GM21390 (cell line): ENCODE results near the gene ZBTB8B.
"Not testable (repeated sequence)": the region's sequence is repeated elsewhere in the genome, so short reads cannot be mapped to it uniquely, and the experiment has no call there.

Experiments
- ATAC-seq: cut with Tn5 transposase; IDR thresholded peaks from one replicate; pipeline ENCODE4 v1.9.1; 2021; ENCODE audit not compliant: unreplicated experiment

Gene ZBTB8B

DNA sequence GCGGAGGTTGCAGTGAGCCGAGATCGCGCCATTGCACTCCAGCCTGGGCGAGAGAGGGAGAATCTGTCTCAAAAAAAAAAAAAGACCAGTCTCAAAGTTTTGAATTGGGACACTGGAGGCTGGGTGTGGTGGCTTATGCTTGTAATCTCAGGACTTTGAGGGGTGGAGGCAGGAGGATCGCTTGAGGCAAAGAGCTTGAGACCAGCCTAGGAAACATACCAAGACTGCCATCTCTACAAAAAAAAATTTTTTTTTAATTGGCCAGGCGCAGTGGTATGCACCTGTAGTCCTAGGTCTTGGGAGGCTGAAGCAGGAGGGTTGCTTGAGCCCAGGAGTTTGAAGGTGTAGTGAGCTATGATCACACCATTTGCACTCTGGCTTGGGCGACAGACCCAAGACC, 3.9 kb downstream of the ZBTB8B start:
- ATAC-seq: no peak

DNA sequence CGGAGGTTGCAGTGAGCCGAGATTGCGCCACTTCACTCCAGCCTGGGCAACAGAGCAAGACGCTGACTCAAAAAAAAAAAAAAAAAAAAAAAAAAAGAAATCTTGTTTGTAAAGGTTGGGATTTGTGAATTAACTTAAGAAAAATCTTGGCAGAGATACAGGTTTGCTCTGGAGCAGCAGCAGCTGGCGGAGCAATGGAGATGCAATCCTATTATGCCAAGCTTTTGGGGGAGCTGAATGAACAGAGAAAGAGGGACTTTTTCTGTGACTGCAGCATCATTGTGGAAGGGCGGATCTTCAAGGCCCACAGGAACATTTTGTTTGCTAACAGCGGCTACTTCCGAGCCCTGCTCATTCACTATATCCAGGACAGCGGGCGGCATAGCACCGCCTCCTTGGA, 5.6 kb downstream of the ZBTB8B start:
- no peak for ATAC-seq

DNA sequence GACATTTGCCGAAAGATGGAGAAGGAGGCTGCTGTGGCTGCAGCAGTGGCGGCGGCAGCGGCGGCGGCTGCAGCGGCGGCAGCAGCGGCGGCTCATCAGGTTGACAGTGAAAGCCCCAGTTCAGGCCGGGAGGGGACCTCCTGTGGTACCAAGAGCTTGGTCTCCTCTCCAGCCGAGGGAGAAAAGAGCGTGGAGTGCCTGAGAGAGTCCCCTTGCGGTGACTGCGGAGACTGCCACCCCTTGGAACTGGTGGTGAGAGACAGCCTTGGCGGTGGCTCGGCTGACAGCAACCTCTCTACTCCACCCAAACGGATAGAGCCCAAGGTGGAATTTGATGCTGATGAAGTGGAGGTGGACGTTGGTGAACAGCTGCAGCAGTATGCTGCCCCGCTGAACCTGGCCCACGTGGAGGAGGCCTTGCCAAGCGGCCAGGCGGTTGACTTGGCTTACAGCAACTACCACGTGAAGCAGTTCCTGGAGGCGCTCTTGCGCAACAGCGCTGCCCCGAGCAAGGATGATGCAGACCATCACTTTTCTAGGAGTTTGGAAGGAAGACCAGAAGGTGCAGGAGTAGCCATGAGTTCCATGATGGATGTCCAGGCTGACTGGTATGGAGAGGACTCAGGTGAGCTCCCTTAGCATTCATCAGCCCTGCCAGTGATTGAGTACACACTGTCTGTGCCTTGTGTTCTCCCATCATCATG, 6.3 kb downstream of the ZBTB8B start:
- no peak for ATAC-seq

- no peak for ATAC-seq
Measured at GRCh38 chr1:32471695-32472362, 7.0 kb downstream of the ZBTB8B start.

- ATAC-seq: not testable (repeated sequence)
Measured at GRCh38 chr1:32472966-32473365, 8.1 kb downstream of the ZBTB8B start.

GRCh38 chr1:32474954-32475353, 10.1 kb downstream of the ZBTB8B start:
- no peak for ATAC-seq

GRCh38 chr1:32480003-32480402, 15.1 kb downstream of the ZBTB8B start:
- ATAC-seq: no peak

DNA sequence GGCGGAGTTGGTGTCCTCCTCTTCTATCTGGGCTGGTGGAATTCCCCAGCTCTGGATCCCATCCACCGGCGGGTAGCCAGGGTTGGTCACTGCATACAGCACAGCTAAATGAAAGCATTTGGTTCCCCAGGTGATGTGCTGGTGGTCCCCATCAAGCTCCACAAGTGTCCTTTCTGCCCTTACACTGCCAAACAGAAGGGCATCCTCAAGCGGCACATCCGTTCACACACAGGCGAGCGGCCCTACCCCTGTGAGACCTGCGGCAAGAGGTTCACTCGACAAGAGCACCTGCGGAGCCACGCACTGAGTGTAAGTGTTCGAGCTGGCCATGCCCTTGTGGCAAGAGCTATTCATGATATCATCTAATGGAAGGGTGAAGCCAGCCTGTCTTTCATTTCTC, 15.9 kb downstream of the ZBTB8B start:
- ATAC-seq: no peak

DNA sequence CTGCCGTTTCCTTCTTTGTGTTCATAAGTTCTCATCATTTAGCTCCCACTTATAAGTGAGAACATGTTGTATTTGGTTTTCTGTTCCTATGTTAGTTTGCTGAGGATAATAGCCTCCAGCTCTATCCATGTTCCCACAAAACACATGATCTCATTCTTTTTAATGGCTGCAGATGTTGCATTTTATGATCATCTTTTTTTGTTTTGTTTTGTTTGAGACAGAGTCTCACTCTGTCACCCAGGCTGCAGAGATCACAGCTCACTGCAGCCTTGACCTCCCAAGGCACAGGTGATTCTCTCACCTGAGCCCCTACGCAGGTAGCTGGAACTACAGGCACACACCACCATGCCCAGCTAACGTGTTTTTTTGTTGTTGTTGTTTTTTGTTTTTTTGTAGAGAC, 16.9 kb downstream of the ZBTB8B start:
- ATAC-seq: not testable (repeated sequence)

GRCh38 chr1:32485554-32486255, 20.8 kb downstream of the ZBTB8B start:
- no peak for ATAC-seq

DNA sequence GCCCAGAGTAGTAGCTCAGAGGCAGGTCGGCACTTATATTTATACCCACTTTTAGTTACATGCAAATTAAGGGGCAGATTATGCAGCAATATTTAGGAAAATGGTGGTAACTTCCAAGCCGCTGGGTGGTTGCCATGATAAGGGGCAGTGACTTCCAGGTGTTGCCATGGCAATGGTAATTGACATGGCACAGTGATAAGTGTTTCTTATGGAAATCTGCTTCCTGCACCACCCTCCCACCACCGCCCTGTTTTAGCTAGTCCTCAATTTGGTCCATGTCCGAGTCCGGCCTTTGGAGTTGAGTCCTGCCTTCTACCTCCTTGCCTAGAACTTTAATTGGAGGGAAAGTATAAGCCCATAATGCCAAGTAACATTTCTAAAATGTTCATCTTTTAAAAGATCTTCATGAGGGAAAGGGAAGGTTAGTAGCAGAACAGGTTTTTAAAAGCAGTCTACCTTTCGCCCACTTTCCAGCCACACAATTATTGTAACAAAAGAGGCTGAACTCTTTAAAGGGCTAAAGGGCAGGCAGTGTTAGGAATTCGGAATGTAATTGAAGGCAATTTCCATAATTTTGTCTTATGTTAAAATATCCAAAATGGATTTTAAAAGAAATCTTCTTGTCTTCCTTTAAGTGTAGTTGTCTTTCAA, 21.7 kb downstream of the ZBTB8B start:
- no peak for ATAC-seq

DNA sequence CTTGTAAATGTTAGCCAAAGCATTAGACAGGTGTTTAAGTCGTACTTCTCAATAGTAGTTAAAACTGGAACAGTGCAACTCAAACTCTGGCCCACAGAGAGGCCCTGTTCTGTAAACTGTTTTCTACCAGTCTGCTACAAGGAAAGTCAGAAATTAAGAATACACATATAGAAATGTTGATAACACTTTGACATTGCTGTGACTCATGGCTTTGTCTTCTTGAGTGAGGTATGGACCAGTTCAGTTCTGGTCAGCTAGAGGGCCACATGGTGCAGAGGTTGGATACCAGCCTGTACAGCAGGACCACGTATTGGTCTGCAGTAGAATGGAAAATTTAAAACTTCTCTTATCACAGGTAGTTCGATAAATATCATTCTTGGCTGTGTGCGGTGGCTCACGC, 22.3 kb downstream of the ZBTB8B start:
- no peak for ATAC-seq

DNA sequence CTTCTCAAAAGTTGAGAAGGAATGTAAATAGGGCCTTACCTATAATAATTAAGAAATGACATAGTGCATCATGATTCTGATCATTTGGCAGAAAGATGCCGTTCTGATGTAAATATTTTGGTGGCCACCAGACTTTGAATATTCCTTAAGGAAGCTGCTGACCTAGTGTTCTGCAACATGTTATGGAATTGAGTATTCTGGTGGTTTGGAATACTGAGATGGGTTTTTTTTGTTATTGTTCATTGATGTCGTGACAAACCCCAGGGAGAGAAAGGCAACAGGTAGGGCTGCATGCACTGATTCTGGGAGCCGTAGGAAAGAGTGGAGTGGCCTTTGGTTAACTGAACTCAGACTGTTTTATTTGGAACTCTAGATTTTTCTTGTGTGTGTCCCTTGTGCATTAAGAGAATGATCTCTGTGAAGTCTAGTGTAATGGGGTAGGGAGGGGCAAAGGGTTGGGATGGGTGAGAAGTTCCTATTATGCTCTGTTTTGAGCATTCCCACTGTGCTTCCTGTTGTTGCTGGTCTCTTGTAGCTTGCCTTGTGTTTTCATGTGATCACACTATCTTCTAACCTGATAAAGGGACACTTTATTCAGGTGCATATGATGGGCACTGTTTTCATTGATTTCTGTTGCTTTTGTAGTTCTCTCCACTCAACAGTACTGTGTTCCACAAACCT, 25.0 kb downstream of the ZBTB8B start:
- ATAC-seq: no peak

DNA sequence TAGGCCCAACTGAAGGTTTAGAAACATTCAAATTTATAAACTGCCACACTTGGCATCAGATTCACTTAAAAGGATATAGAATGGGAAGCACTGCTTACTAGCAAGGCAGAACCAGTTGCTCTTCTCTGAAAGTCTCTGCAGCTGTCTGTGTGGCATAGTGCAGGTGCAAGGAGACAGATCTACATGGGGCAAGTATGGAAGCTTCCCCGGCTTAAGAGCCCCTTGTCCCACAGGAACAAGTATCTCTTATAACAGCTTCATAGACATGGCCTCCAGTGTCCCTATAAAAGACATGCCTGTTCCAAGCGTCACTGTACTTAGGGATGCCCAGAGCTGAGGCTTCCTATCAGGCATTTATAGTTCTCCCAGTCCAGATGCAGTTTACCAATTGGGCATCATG, 26.5 kb downstream of the ZBTB8B start:
- no peak for ATAC-seq

- no peak for ATAC-seq
Measured at GRCh38 chr1:32494196-32494595, 29.3 kb downstream of the ZBTB8B start.

GRCh38 chr1:32494711-32495337, 30.0 kb downstream of the ZBTB8B start:
- no peak for ATAC-seq

- ATAC-seq: no peak
Measured at GRCh38 chr1:32496127-32496526, 31.3 kb downstream of the ZBTB8B start.

- ATAC-seq: no peak
Measured at GRCh38 chr1:32498751-32499150, 33.9 kb downstream of the ZBTB8B start.

DNA sequence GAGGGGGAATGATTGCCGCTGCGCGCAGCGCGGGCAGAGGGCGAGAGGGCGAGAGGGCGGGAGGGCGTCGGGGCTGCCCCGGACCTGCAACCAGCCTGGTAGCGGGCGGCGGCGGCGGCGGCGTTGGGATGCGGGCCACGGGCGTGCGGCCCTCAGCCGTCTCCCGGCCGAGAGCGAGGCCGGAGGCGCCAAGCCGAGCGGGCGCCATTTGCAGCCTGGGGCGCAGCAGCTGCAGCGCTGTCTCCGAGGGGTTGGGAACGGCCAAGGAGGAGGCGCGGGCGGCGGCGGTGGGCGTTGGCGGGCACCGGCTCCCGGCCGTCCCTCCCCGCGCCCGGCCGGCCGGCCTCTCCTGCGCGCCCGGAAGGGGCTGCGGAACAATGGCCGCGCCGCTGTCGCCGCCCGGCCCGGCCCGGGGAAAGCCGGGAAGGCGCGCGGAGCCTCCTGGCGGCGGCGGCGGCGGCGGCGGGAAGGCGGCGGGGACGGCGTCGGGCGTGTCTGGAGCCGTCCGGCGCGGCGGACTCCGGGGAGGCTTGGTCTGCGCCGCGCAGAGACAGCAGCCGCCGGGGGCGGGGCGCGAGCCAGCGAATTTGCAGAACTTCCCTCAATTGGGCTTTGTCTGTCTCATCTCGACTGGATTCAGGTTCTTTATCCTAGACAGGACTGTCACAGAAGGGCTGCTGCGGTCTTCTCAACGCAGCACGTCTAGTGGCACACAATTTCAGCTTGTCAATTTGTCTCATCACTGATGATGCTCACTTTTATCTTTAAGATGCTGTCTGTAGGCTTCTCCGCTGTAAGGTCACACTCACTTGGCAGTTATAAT, 35.7 kb downstream of the ZBTB8B start:
- peak; percentile 70 for ATAC-seq

DNA sequence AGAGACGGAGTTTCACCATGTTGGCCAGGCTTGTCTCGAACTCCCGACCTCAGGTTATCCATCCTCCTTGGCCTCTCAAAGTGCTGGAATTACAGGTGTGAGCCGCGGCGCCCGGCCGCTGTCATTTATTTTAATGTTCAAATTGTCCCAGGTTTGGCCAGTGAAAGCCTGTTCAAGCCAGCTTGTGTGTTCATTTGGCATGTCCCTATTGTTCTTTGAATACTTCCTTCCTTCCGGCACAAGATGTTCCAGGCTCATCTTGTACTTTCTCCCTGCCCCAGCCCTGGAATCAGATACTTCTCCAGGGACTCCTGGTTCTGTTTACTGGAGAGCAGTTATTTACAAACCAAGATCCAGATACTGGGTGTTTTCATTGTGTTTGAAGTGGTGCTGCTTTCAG, 37.0 kb downstream of the ZBTB8B start:
- ATAC-seq: no peak
